Hepatocyte (in vitro differentiated cells): ENCODE results near the gene CKAP2L.

Experiments
- CTCF ChIP-seq: fragments of 200-600 bp; sonication (generic); IDR thresholded peaks from 2 replicates; pipeline ENCODE4 v1.5.1; 2016; ENCODE audit warnings: antibody characterized with exemption, mild to moderate bottlenecking; ENCODE audit not compliant: poor library complexity
- EZH2 ChIP-seq: fragments of 200-600 bp; sonication (generic); IDR thresholded peaks from 2 replicates; pipeline ENCODE4 v1.6.1; 2016; ENCODE audit warnings: antibody characterized with exemption, mild to moderate bottlenecking, borderline replicate concordance

GRCh38 chr2:112720785-112721184, 43.6 kb downstream of the CKAP2L start, which contains the start of gene NT5DC4:
- TF ChIP-seq CTCF (no peak), EZH2 (no peak)
